OCI-LY1 (cell line): ENCODE data around the gene DTNB.
A peak's percentile ranks its signal among the peaks of the same experiment; 100 is the strongest.

Experiments
- H2AFZ ChIP-seq: fragments of 200-600 bp; sonication (generic), shearing (Covaris generic); 2 replicates; pipeline ENCODE4 v1.6.0; 2014; ENCODE audit warnings: antibody characterized with exemption, mild to moderate bottlenecking, low read length
- H3F3A ChIP-seq: fragments of 200-600 bp; sonication (generic), shearing (Covaris generic); 2 replicates; pipeline ENCODE4 v1.6.0; 2014; ENCODE audit warnings: mild to moderate bottlenecking, antibody characterized with exemption, low read length, moderate library complexity; ENCODE audit not compliant: insufficient read depth
- H3K27ac ChIP-seq: fragments of 200-600 bp; sonication (generic); 2 replicates; pipeline ENCODE4 v1.5.1; 2014; ENCODE audit warnings: low read length, mixed run types, mild to moderate bottlenecking, low read depth; ENCODE audit not compliant: poor library complexity, severe bottlenecking
- H3K27me3 ChIP-seq: fragments of 200-600 bp; sonication (generic); 2 replicates; pipeline ENCODE4 v1.6.0; 2014; ENCODE audit warnings: antibody characterized with exemption, mild to moderate bottlenecking, low read length, moderate library complexity; ENCODE audit not compliant: insufficient read depth
- H3K36me3 ChIP-seq: fragments of 200-600 bp; sonication (generic); 2 replicates; pipeline ENCODE4 v1.6.1; 2014; ENCODE audit warnings: mild to moderate bottlenecking, antibody characterized with exemption, low read length, moderate library complexity, mixed read lengths; ENCODE audit not compliant: insufficient read depth
- H3K4me1 ChIP-seq: fragments of 200-600 bp; sonication (generic); 2 replicates; pipeline ENCODE4 v1.5.1; 2014; ENCODE audit warnings: mild to moderate bottlenecking, low read length, moderate library complexity; ENCODE audit not compliant: insufficient read depth, severe bottlenecking
- H3K4me2 ChIP-seq: fragments of 200-600 bp; sonication (generic), shearing (Covaris generic); 2 replicates; pipeline ENCODE4 v1.6.1; 2014; ENCODE audit warnings: low read length
- H3K4me3 ChIP-seq: fragments of 200-600 bp; sonication (generic); 2 replicates; pipeline ENCODE4 v1.5.1; 2014; ENCODE audit warnings: low read length, low read depth, mild to moderate bottlenecking, mixed read lengths; ENCODE audit not compliant: poor library complexity, severe bottlenecking
- H3K79me2 ChIP-seq: fragments of 200-600 bp; shearing (Covaris generic); 2 replicates; pipeline ENCODE4 v1.6.1; 2016; ENCODE audit warnings: mixed run types, low read length, mixed read lengths; ENCODE audit not compliant: insufficient read depth
- H3K9ac ChIP-seq: fragments of 200-600 bp; sonication (generic), shearing (Covaris generic); 2 replicates; pipeline ENCODE4 v1.6.1; 2014; ENCODE audit warnings: mild to moderate bottlenecking, low read length, mixed read lengths
- H3K9me2 ChIP-seq: fragments of 200-600 bp; sonication (generic), shearing (Covaris generic); 2 replicates; pipeline ENCODE4 v1.6.1; 2014; ENCODE audit warnings: low read depth, mild to moderate bottlenecking, low read length, mixed read lengths
- H3K9me3 ChIP-seq: fragments of 200-600 bp; shearing (Covaris generic); 2 replicates; pipeline ENCODE4 v1.6.1; 2014; ENCODE audit warnings: low read length, mixed read lengths
- H4K20me1 ChIP-seq: fragments of 200-600 bp; sonication (generic), shearing (Covaris generic); 2 replicates; pipeline ENCODE4 v1.6.0; 2016; ENCODE audit warnings: mild to moderate bottlenecking, low read length; ENCODE audit not compliant: insufficient read depth
- CTCF ChIP-seq: fragments of 200-600 bp; sonication (generic), shearing (Covaris generic); IDR thresholded peaks from 2 replicates; pipeline ENCODE4 v1.5.1; 2017; ENCODE audit warnings: mild to moderate bottlenecking, antibody characterized with exemption, low read length, moderate library complexity, mixed read lengths
- EZH2 ChIP-seq: fragments of 200-600 bp; sonication (generic), shearing (Covaris generic); IDR thresholded peaks from 2 replicates; pipeline ENCODE4 v1.8.0; 2017; ENCODE audit warnings: borderline replicate concordance, mixed run types, mild to moderate bottlenecking, antibody characterized with exemption, low read length, moderate library complexity, mixed read lengths

The DTNB gene

GRCh38 chr2:25499157-25499556, 174.2 kb downstream of the DTNB start:
- Histone ChIP-seq H3K36me3 (no peaks in the 10 kb centered on the region), H3K27ac (no peak overlapping the region), H3K9me2 (no peaks in the 10 kb centered on the region), H3F3A (no peaks in the 10 kb centered on the region), H3K27me3 (no peaks in the 10 kb centered on the region), H3K9me3 (no peaks in the 10 kb centered on the region), H3K4me3 (no peak overlapping the region), H3K4me1 (peaks cover 21% of the 10 kb centered on the region), H2AFZ (no peak overlapping the region), H4K20me1 (no peaks in the 10 kb centered on the region), H3K4me2 (no peak overlapping the region), H3K9ac (no peak overlapping the region), H3K79me2 (no peaks in the 10 kb centered on the region)
- no peak for TF ChIP-seq EZH2
- no peak for TF ChIP-seq CTCF

GRCh38 chr2:25497918-25498407, 175.4 kb downstream of the DTNB start:
- no peaks in the 10 kb centered on the region for H4K20me1 ChIP-seq
- no peak for TF ChIP-seq EZH2
- TF ChIP-seq CTCF: no peak
- no peak overlapping the region for H2AFZ ChIP-seq
- H3K79me2 ChIP-seq: no peaks in the 10 kb centered on the region
- H3K36me3 ChIP-seq: no peaks in the 10 kb centered on the region
- H3K4me1 ChIP-seq: peaks cover 21% of the 10 kb centered on the region
- H3K27ac ChIP-seq: peak overlapping the region; percentile 46
- peak overlapping the region; percentile 4; the same call in 1 of the 2 replicates for H3K4me2 ChIP-seq
- no peaks in the 10 kb centered on the region for H3K27me3 ChIP-seq
- H3K4me3 ChIP-seq: no peak overlapping the region
- H3K9me3 ChIP-seq: no peaks in the 10 kb centered on the region
- no peaks in the 10 kb centered on the region for H3K9me2 ChIP-seq
- H3F3A ChIP-seq: no peaks in the 10 kb centered on the region
- no peak overlapping the region for H3K9ac ChIP-seq

- H2AFZ ChIP-seq: no peak overlapping the region
- no peak overlapping the region; the same call in 1 of the 2 replicates for H3K4me2 ChIP-seq
- H3K36me3 ChIP-seq: no peaks in the 10 kb centered on the region
- no peak for TF ChIP-seq CTCF
- no peak for TF ChIP-seq EZH2
- H3K9me3 ChIP-seq: no peaks in the 10 kb centered on the region
- H3F3A ChIP-seq: no peaks in the 10 kb centered on the region
- peak overlapping the region; percentile 46 for H3K27ac ChIP-seq
- no peak overlapping the region for H3K4me3 ChIP-seq
- no peaks in the 10 kb centered on the region for H3K79me2 ChIP-seq
- no peaks in the 10 kb centered on the region for H4K20me1 ChIP-seq
- H3K4me1 ChIP-seq: peaks cover 21% of the 10 kb centered on the region
- H3K27me3 ChIP-seq: no peaks in the 10 kb centered on the region
- H3K9ac ChIP-seq: no peak overlapping the region
- H3K9me2 ChIP-seq: no peaks in the 10 kb centered on the region
These were observed 176.0 kb downstream of the DTNB start for GRCh38 chr2:25497229-25497917.
